ENCODE data around the gene PSMG3.
A peak's percentile ranks its signal among the peaks of the same experiment; 100 is the strongest.
"Not testable (repeated sequence)": the region's sequence is repeated elsewhere in the genome, so short reads cannot be mapped to it uniquely, and the experiment has no call there.

Gene PSMG3

GRCh38 chr7:1597066-1597760 is 27.4 kb upstream of the PSMG3 start:
- DNase-seq, result no peak

GRCh38 chr7:1596181-1597043 is 26.6 kb upstream of the PSMG3 start:
- no peak for DNase-seq

GRCh38 chr7:1595636-1596035 is 25.8 kb upstream of the PSMG3 start:
- no peak for DNase-seq

- DNase-seq, result no peak
Observed at GRCh38 chr7:1595027-1595426, 25.2 kb upstream of the PSMG3 start.

GRCh38 chr7:1593904-1594421 is 24.1 kb upstream of the PSMG3 start:
- DNase-seq, result no peak

- no peak for DNase-seq
Observed at GRCh38 chr7:1593091-1593866, 23.4 kb upstream of the PSMG3 start.

GRCh38 chr7:1592299-1592871 is 22.6 kb upstream of the PSMG3 start:
- DNase-seq, result peak in 1 of 56 donors; percentile 18

- no peak for DNase-seq
Observed at GRCh38 chr7:1591876-1592275, 22.0 kb upstream of the PSMG3 start.

- DNase-seq, result no peak
Observed at GRCh38 chr7:1591396-1591795, 21.6 kb upstream of the PSMG3 start.

GRCh38 chr7:1590887-1591286 is 21.1 kb upstream of the PSMG3 start:
- DNase-seq, result no peak

- DNase-seq, result no peak
Observed at GRCh38 chr7:1590476-1590875, 20.6 kb upstream of the PSMG3 start.

- no peak for DNase-seq
Observed at GRCh38 chr7:1588978-1589377, 19.1 kb upstream of the PSMG3 start.

GRCh38 chr7:1587738-1588137 is 17.9 kb upstream of the PSMG3 start:
- DNase-seq, result no peak

GRCh38 chr7:1586827-1587705 is 17.2 kb upstream of the PSMG3 start:
- no peak for DNase-seq

GRCh38 chr7:1586126-1586826 is 16.4 kb upstream of the PSMG3 start:
- no peak for DNase-seq

- no peak for DNase-seq
Observed at GRCh38 chr7:1585142-1585981, 15.5 kb upstream of the PSMG3 start.

GRCh38 chr7:1584700-1585099 is 14.9 kb upstream of the PSMG3 start:
- no peak for DNase-seq

GRCh38 chr7:1583241-1583930 is 13.6 kb upstream of the PSMG3 start:
- not testable (repeated sequence) for DNase-seq
